CD1c-positive myeloid dendritic cell (primary cell): ENCODE results near the gene SF3B4.
A peak's percentile ranks its signal among the peaks of the same experiment; 100 is the strongest.

Source experiments
- DNase-seq: peaks from one replicate; pipeline ENCODE4 v3.0.0-alpha.2; 2016; ENCODE audit errors: extremely low spot score

SF3B4 gene

GRCh38 chr1:149933208-149933607 lies 5.6 kb upstream of the SF3B4 start:
- DNase-seq, result no peak

GRCh38 chr1:149932474-149932873 lies 4.9 kb upstream of the SF3B4 start:
- no peak for DNase-seq

- peak; percentile 41 for DNase-seq
Measured at GRCh38 chr1:149931212-149931790, 3.7 kb upstream of the SF3B4 start.

- DNase-seq, result peak; percentile 56
Measured at GRCh38 chr1:149929856-149930255, 2.3 kb upstream of the SF3B4 start.

GRCh38 chr1:149928401-149928724 lies 760 bp upstream of the SF3B4 start:
- no peak for DNase-seq

GRCh38 chr1:149927056-149927562 lies 494 bp downstream of the SF3B4 start:
- no peak for DNase-seq

- DNase-seq, result no peak
Measured at GRCh38 chr1:149926296-149926695, 1.3 kb downstream of the SF3B4 start.

- no peak for DNase-seq
Measured at GRCh38 chr1:149925751-149926150, 1.9 kb downstream of the SF3B4 start.

GRCh38 chr1:149925345-149925744 lies 2.3 kb downstream of the SF3B4 start:
- DNase-seq, result no peak

GRCh38 chr1:149923626-149924025 lies 4.0 kb downstream of the SF3B4 start:
- no peak for DNase-seq

GRCh38 chr1:149917571-149918144 lies 9.9 kb downstream of the SF3B4 start, which contains the start of gene SV2A:
Gene SV2A, minus strand, starts transcription at chr1:149917844. Its CDS starts 4,004 bp downstream, at chr1:149913840.
- DNase-seq, result no peak

GRCh38 chr1:149916898-149917252 lies 10.7 kb downstream of the SF3B4 start:
- DNase-seq, result no peak

GRCh38 chr1:149916193-149916897 lies 11.3 kb downstream of the SF3B4 start:
- DNase-seq, result no peak

- DNase-seq, result no peak
Measured at GRCh38 chr1:149915429-149916192, 12.0 kb downstream of the SF3B4 start.

GRCh38 chr1:149914545-149914944 lies 13.1 kb downstream of the SF3B4 start:
- DNase-seq, result no peak

GRCh38 chr1:149906570-149907075 lies 21.0 kb downstream of the SF3B4 start:
- DNase-seq, result no peak

GRCh38 chr1:149903836-149904491 lies 23.6 kb downstream of the SF3B4 start:
- DNase-seq, result no peak

GRCh38 chr1:149899460-149900284 lies 27.9 kb downstream of the SF3B4 start, which contains the start of gene BOLA1:
Gene BOLA1, plus strand, starts transcription at chr1:149899568. Its CDS starts 492 bp downstream, at chr1:149900060.
- DNase-seq, result peak; percentile 86

GRCh38 chr1:149896575-149896974 lies 31.0 kb downstream of the SF3B4 start:
- no peak for DNase-seq

GRCh38 chr1:149888999-149889289 lies 38.7 kb downstream of the SF3B4 start:
- DNase-seq, result no peak
